ENCODE results near the gene CBX5. TPM values are rescaled to one million over a fixed set of nuclear protein-coding genes. Genes with fewer than 3 reads are reported as not detected.

Gene CBX5
- total RNA-seq, 2 experiments from 2014 or later = 115 to 299 TPM

DNA sequence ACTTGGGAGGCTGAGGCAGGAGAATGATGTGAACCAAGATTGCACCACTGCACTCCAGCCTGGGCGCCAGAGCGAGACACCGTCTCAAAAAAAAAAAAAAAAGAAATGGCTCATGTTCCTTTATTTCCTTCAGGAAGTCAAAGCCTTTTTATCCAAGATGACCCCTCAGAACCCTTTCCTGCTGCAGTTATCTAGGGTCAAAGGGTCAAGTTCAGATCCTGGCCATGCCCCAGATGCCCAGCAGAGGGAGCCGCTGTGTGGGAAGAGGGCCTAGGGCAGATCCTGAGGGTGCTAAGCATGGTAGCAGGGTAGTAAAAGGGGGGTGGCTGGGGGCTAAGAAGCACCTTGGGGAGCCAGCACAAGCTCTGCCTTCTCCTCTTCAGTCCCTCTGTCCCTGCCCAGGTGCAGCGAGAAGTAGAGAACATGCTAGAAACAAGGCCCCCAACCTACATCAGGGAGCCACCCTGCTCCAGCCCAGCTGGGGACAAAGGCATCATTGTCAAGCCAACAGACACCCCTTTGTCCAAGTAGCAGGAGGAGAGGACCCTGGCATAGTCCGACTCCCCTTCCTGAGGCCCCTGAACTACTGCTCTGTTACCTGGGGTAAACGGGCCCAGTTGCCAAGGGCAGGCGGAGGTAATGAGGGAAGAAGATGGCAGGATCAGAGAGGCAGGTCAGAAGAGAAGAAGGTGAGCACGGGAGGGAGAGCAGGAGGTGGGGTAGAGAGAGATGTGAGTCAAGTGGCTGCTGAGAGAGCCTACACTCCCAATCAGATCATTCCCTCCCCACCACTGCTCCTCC lies 14.4 kb upstream of the CBX5 start:
- no peaks in the 10 kb centered on the region for H3K9me2 ChIP-seq (ENCODE audit: insufficient read depth, low read length)
- intact Hi-C loops (cut with micrococcal nuclease; ENCODE audit: unreplicated experiment) = loop anchor here (1.0 to 2.0 kb wide), 3 partner anchors 30 to 74 kb away; partner anchors contain the start of gene COPZ1
- H3K4me2 ChIP-seq (ENCODE audit: low read length) = no peak overlapping the region
- H3K9me3 ChIP-seq (ENCODE audit: low read length) = no peaks in the 10 kb centered on the region
- BruUV-seq (replicated peaks) = no TSS peak
- DNase-seq (ENCODE audit: low spot score) = peak; percentile 58
- POLR2A ChIA-PET = interaction anchor here (0.6 to 1.2 kb wide), 3 partner anchors 13 to 39 kb away, joined by 3 read pairs; no protein-coding TSS in a partner anchor
- no peak for TF ChIP-seq EZH2phosphoT487 (IDR thresholded peaks at IDR 0.05; ENCODE audit: borderline replicate concordance, low read depth, low read length)
- TF ChIP-seq, protein P1, sequence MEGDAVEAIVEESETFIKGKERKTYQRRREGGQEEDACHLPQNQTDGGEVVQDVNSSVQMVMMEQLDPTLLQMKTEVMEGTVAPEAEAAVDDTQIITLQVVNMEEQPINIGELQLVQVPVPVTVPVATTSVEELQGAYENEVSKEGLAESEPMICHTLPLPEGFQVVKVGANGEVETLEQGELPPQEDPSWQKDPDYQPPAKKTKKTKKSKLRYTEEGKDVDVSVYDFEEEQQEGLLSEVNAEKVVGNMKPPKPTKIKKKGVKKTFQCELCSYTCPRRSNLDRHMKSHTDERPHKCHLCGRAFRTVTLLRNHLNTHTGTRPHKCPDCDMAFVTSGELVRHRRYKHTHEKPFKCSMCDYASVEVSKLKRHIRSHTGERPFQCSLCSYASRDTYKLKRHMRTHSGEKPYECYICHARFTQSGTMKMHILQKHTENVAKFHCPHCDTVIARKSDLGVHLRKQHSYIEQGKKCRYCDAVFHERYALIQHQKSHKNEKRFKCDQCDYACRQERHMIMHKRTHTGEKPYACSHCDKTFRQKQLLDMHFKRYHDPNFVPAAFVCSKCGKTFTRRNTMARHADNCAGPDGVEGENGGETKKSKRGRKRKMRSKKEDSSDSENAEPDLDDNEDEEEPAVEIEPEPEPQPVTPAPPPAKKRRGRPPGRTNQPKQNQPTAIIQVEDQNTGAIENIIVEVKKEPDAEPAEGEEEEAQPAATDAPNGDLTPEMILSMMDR (conservative IDR thresholded peaks at IDR 0.05; ENCODE audit: low read length) = peak; percentile 85
- no peak overlapping the region for H2AFZ ChIP-seq (ENCODE audit: low read length)
- no peaks in the 10 kb centered on the region for H3K36me3 ChIP-seq (ENCODE audit: insufficient read depth, low read length)
- H3K27ac ChIP-seq (ENCODE audit: low read depth, low read length, poor library complexity, severe bottlenecking) = no peak overlapping the region
- H3K79me2 ChIP-seq (ENCODE audit: insufficient read depth, low read depth, low read length) = no peaks in the 10 kb centered on the region
- no peak overlapping the region for H3K4me3 ChIP-seq (ENCODE audit: low read depth, low read length, poor library complexity, severe bottlenecking)
- no peaks in the 10 kb centered on the region for H4K20me1 ChIP-seq (ENCODE audit: insufficient read depth, low read length)
- CTCF ChIA-PET (ENCODE audit: unreplicated experiment) = interaction anchor here (1.1 to 1.5 kb wide), 2 partner anchors 35 to 84 kb away, joined by 3 read pairs; no protein-coding TSS in a partner anchor
- no peaks in the 10 kb centered on the region for H3K4me1 ChIP-seq (ENCODE audit: insufficient read depth, low read length, poor library complexity, severe bottlenecking)

GRCh38 chr12:54292931-54293241 lies 13.0 kb upstream of the CBX5 start:
- intact Hi-C loops (cut with micrococcal nuclease; ENCODE audit: unreplicated experiment) = no loop called here
- no TSS peak for BruUV-seq (replicated peaks)
- no peak overlapping the region for H3K4me3 ChIP-seq (ENCODE audit: low read depth, low read length, poor library complexity, severe bottlenecking)
- H4K20me1 ChIP-seq (ENCODE audit: insufficient read depth, low read length) = no peaks in the 10 kb centered on the region; the same call in 1 of the 2 replicates
- ChIA-PET POLR2A (interaction anchor here (0.7 to 1.9 kb wide), 7 partner anchors 9 to 78 kb away, joined by 3 to 6 read pairs (median 3); partner anchors contain the start of gene HNRNPA1), CTCF (ENCODE audit: unreplicated experiment) (interaction anchor here (1.3 to 1.8 kb wide), 4 partner anchors 9 to 34 kb away, joined by 3 to 6 read pairs (median 4); partner anchors contain the start of genes COPZ1 and HNRNPA1)
- no peak overlapping the region for H3K27ac ChIP-seq (ENCODE audit: low read depth, low read length, poor library complexity, severe bottlenecking)
- H3K9me3 ChIP-seq (ENCODE audit: low read length) = no peaks in the 10 kb centered on the region
- TF ChIP-seq EZH2phosphoT487 (IDR thresholded peaks at IDR 0.05; ENCODE audit: borderline replicate concordance, low read depth, low read length) = no peak
- TF ChIP-seq, protein P1 (conservative IDR thresholded peaks at IDR 0.05; ENCODE audit: low read length) = no peak
- no peak overlapping the region for H3K4me2 ChIP-seq (ENCODE audit: low read length)
- DNase-seq (ENCODE audit: low spot score) = no peak
- no peak overlapping the region for H2AFZ ChIP-seq (ENCODE audit: low read length)
- no peaks in the 10 kb centered on the region for H3K4me1 ChIP-seq (ENCODE audit: insufficient read depth, low read length, poor library complexity, severe bottlenecking)
- H3K9me2 ChIP-seq (ENCODE audit: insufficient read depth, low read length) = no peaks in the 10 kb centered on the region
- peaks cover 7% of the 10 kb centered on the region for H3K36me3 ChIP-seq (ENCODE audit: insufficient read depth, low read length)
- H3K79me2 ChIP-seq (ENCODE audit: insufficient read depth, low read depth, low read length) = no peaks in the 10 kb centered on the region
